Kidney (tissue), 14 donors: ENCODE measurements around the gene PCSK2. TPM values are rescaled to one million over a fixed set of nuclear protein-coding genes. Genes with fewer than 3 reads are reported as not detected.

Source experiments
- DNase-seq, 5 donors: peaks; one replicate each; pipeline ENCODE4 v3.0.0-alpha.2; 2013 to 2020
- FAIRE-seq: peaks from 2 replicates; lab custom pipeline; 2012; peaks lifted over from hg19 to GRCh38; lab: Jason Lieb, UNC
- H3K27ac ChIP-seq, 2 donors: one replicate each; pipeline ENCODE4 v1.7.0; 2013; ENCODE audit warnings: low read depth in 2 of 2, low read length in 2 of 2, inconsistent platforms in 1 of 2
- H3K27me3 ChIP-seq: one replicate; pipeline ENCODE4 v1.7.1; 2013; ENCODE audit warnings: low read length, inconsistent platforms; ENCODE audit not compliant: control insufficient read depth, insufficient read depth
- H3K36me3 ChIP-seq, 3 donors: one replicate each; pipeline versions ENCODE4 v1.7.0 to v1.7.1; 2013; ENCODE audit warnings: low read length in 3 of 3, control low read depth in 1 of 3, inconsistent platforms in 1 of 3; ENCODE audit not compliant: insufficient read depth in 3 of 3, control insufficient read depth in 2 of 3
- H3K4me1 ChIP-seq, 3 donors: one replicate each; pipeline versions ENCODE4 v1.7.0 to v1.7.1; 2013; ENCODE audit warnings: low read length in 3 of 3, inconsistent platforms in 1 of 3, low read depth in 1 of 3; ENCODE audit not compliant: control insufficient read depth in 2 of 3, insufficient read depth in 2 of 3
- H3K4me3 ChIP-seq, 3 donors: one replicate each; pipeline versions ENCODE4 v1.7.0 to v1.8.1; 2013; ENCODE audit warnings: low read length in 3 of 3, control low read depth in 1 of 3, inconsistent platforms in 1 of 3
- H3K9ac ChIP-seq, 3 donors: one replicate each; pipeline versions ENCODE4 v1.7.0 to v1.7.1; 2013; ENCODE audit warnings: low read length in 3 of 3, control low read depth in 1 of 3, inconsistent platforms in 1 of 3
- H3K9me3 ChIP-seq, 3 donors: one replicate each; pipeline versions ENCODE4 v1.7.0 to v1.7.1; 2013; ENCODE audit warnings: low read length in 3 of 3, control low read depth in 1 of 3, inconsistent platforms in 1 of 3; ENCODE audit not compliant: control insufficient read depth in 2 of 3, insufficient read depth in 1 of 3
- CTCF ChIP-seq: IDR thresholded peaks from 3 replicates; pipeline ENCODE4 v1.5.1; 2012; ENCODE audit warnings: mild to moderate bottlenecking, moderate library complexity, borderline replicate concordance; ENCODE audit not compliant: insufficient read depth; ENCODE audit errors: extremely low read depth
- intact Hi-C: fragments of 100-400 bp; cut with DNase I; formaldehyde crosslinking; loops from one replicate; pipeline ENCODE4 v1.11.1; 2022
- polyA plus RNA-seq: library from polyadenylated mRNA; stranded (reverse); fragments of 350-450 nt; fragmentation: Illumina TruSeq; extraction: RNeasy Lipid Tissue Mini Kit (QIAGEN cat#74804); gene quantifications from one replicate; pipeline ENCODE4 v1.2.3, GENCODE V29; 2014; ENCODE audit warnings: low read depth, low replicate concordance; ENCODE audit not compliant: insufficient read depth
- total RNA-seq: library from RNA; stranded (reverse); fragmentation: NEBNext Ultra II Directional; extraction: Animal tissue kit (Norgen Biotek cat#: 25700); gene quantifications from one replicate; pipeline ENCODE4 v1.2.1, GENCODE V29; 2021
- donor health status: control.
- donor health status: control.
- donor health status: control.
- donor health status: control.
- donor health status: control.
- donor health status: DM: yes; HTN: yes; CAD: no.
- donor health status: Normal renal cell carcinoma (clear cell type).

Gene PCSK2
- total and polyA plus RNA-seq, 2 donors from 2014 or later: 0.22 to 0.54 TPM

GRCh38 chr20:17470973-17471372, 244.1 kb downstream of the PCSK2 start:
- Histone ChIP-seq H3K9me3 (no peaks in the 10 kb centered on the region), H3K27ac (no peak overlapping the region), H3K9ac (no peak overlapping the region), H3K27me3 (no peaks in the 10 kb centered on the region), H3K36me3 (no peaks in the 10 kb centered on the region), H3K4me1 (no peaks in the 10 kb centered on the region), H3K4me3 (no peak overlapping the region)
- TF ChIP-seq CTCF: no peak
- FAIRE-seq (no peak), DNase-seq (no peak)
- intact Hi-C loops: no loop called here

- intact Hi-C loops: no loop called here
- no peak for FAIRE-seq
Measured at GRCh38 chr20:17471606-17472187, 244.9 kb downstream of the PCSK2 start.

GRCh38 chr20:17473659-17474058, 246.8 kb downstream of the PCSK2 start:
- no peaks in the 10 kb centered on the region for H3K27me3 ChIP-seq
- FAIRE-seq (no peak), DNase-seq (peak in 2 of 5 donors; percentile 19 to 26)
- H3K27ac ChIP-seq: no peak overlapping the region
- no peak for TF ChIP-seq CTCF
- H3K9me3 ChIP-seq: no peaks in the 10 kb centered on the region
- no peaks in the 10 kb centered on the region for H3K4me1 ChIP-seq
- H3K36me3 ChIP-seq: no peaks in the 10 kb centered on the region
- intact Hi-C loops: no loop called here
- H3K9ac ChIP-seq: no peak overlapping the region
- H3K4me3 ChIP-seq: no peak overlapping the region

More at GRCh38 chr20:17471606-17472187, 244.9 kb downstream of the PCSK2 start:
- no peak for DNase-seq
- Histone ChIP-seq H3K4me1 (no peaks in the 10 kb centered on the region), H3K9ac (no peak overlapping the region), H3K4me3 (no peak overlapping the region), H3K36me3 (no peaks in the 10 kb centered on the region), H3K9me3 (no peaks in the 10 kb centered on the region), H3K27ac (no peak overlapping the region), H3K27me3 (no peaks in the 10 kb centered on the region)
- no peak for TF ChIP-seq CTCF
